OCI-LY7 (cell line): ENCODE data around the gene FIGLA. TPM values are rescaled to one million over a fixed set of nuclear protein-coding genes. Genes with fewer than 3 reads are reported as not detected.

Experiments
- BruUV-seq: library from RNA; stranded (reverse); fragments of 400-500 nt; replicated peaks from 2 replicates; lab custom pipeline; 2021; lab: Mats Ljungman, UMichigan
- CTCF ChIA-PET: fragments of 300-600 bp; sonication (Branson Sonifier 250); formaldehyde crosslinking; loops from one replicate; lab custom pipeline; 2022; ENCODE audit warnings: antibody characterized with exemption; ENCODE audit not compliant: unreplicated experiment; lab: Charles Lee
- POLR2A ChIA-PET: fragments of 300-600 bp; sonication (Branson Sonifier 250); formaldehyde crosslinking; loops from one replicate; lab custom pipeline; 2022; ENCODE audit warnings: antibody characterized with exemption; lab: Charles Lee
- DNase-seq: peaks from one replicate; pipeline ENCODE4 v3.0.0-alpha.2; 2015; ENCODE audit warnings: low spot score
- H2AFZ ChIP-seq: fragments of 200-600 bp; sonication (generic), shearing (Covaris generic); 2 replicates; pipeline ENCODE4 v1.6.1; 2014; ENCODE audit warnings: mild to moderate bottlenecking, antibody characterized with exemption, low read length, moderate library complexity
- H3K27ac ChIP-seq: fragments of 200-600 bp; sonication (generic); 2 replicates; pipeline ENCODE4 v1.5.1; 2014; ENCODE audit warnings: mixed run types, low read depth, mild to moderate bottlenecking, moderate library complexity, low read length, inconsistent platforms; ENCODE audit not compliant: poor library complexity, severe bottlenecking
- H3K36me3 ChIP-seq: fragments of 200-600 bp; sonication (generic); 2 replicates; pipeline ENCODE4 v1.6.1; 2014; ENCODE audit warnings: mild to moderate bottlenecking, antibody characterized with exemption, low read length, moderate library complexity, mixed read lengths; ENCODE audit not compliant: insufficient read depth
- H3K4me1 ChIP-seq: fragments of 200-600 bp; sonication (generic); 2 replicates; pipeline ENCODE4 v1.5.1; 2014; ENCODE audit warnings: mild to moderate bottlenecking, low read length; ENCODE audit not compliant: insufficient read depth, poor library complexity, severe bottlenecking
- H3K4me2 ChIP-seq: fragments of 200-600 bp; sonication (generic); 2 replicates; pipeline ENCODE4 v1.6.1; 2014; ENCODE audit warnings: mild to moderate bottlenecking, low read length
- H3K4me3 ChIP-seq: fragments of 200-600 bp; sonication (generic); 2 replicates; pipeline ENCODE4 v1.5.1; 2014; ENCODE audit warnings: mild to moderate bottlenecking, low read depth, low read length; ENCODE audit not compliant: poor library complexity, severe bottlenecking
- H3K79me2 ChIP-seq: fragments of 200-600 bp; sonication (generic); 2 replicates; pipeline ENCODE4 v1.6.1; 2016; ENCODE audit warnings: low read depth, mild to moderate bottlenecking, low read length, moderate library complexity, mixed read lengths; ENCODE audit not compliant: insufficient read depth
- H3K9me2 ChIP-seq: fragments of 200-600 bp; sonication (generic); 2 replicates; pipeline ENCODE4 v1.6.1; 2016; ENCODE audit warnings: mild to moderate bottlenecking, low read length, mixed read lengths; ENCODE audit not compliant: insufficient read depth
- H3K9me3 ChIP-seq: fragments of 200-600 bp; sonication (generic); 2 replicates; pipeline ENCODE4 v1.6.1; 2014; ENCODE audit warnings: mild to moderate bottlenecking, mixed run types, low read length, mixed read lengths
- H4K20me1 ChIP-seq: fragments of 200-600 bp; sonication (generic); 2 replicates; pipeline ENCODE4 v1.6.1; 2014; ENCODE audit warnings: mild to moderate bottlenecking, antibody characterized with exemption, low read length, moderate library complexity, mixed read lengths; ENCODE audit not compliant: insufficient read depth
- EZH2phosphoT487 ChIP-seq: fragments of 200-600 bp; sonication (generic); IDR thresholded peaks from 2 replicates; pipeline ENCODE4 v1.6.1; 2018; ENCODE audit warnings: low read depth, borderline replicate concordance, mild to moderate bottlenecking, mixed run types, antibody characterized with exemption, low read length, moderate library complexity, mixed read lengths
- intact Hi-C: fragments of 100-400 bp; cut with micrococcal nuclease; formaldehyde crosslinking; loops from one replicate; pipeline ENCODE4 v1.10.0; 2022; ENCODE audit not compliant: unreplicated experiment
- total RNA-seq, 2 experiments: library from RNA; depleted of rRNA in 1 of 2; stranded (reverse); fragments of >200 nt in 1 of 2; shearing (Covaris generic) in 1 of 2; gene quantifications; 2 replicates each; pipeline ENCODE4 v1.2.3, GENCODE V29; 2014 to 2022
- TF ChIP-seq, protein P1 (sequence below): fragments of 200-600 bp; sonication (generic); conservative IDR thresholded peaks from 2 replicates; pipeline ENCODE4 v1.5.1; 2014; ENCODE audit warnings: mild to moderate bottlenecking, antibody characterized with exemption, low read length, moderate library complexity, mixed read lengths

FIGLA gene
- total RNA-seq, 2 experiments from 2014 or later, result not detected

GRCh38 chr2:70817284-70817954, 27.0 kb upstream of the FIGLA start:
- ChIA-PET CTCF (no interaction called here), POLR2A (interaction anchor here (0.7 kb wide), 1 partner anchor 10 kb away, joined by 3 read pairs; no protein-coding TSS in a partner anchor)
- DNase-seq, result no peak
- intact Hi-C loops, result no loop called here
- no peaks in the 10 kb centered on the region for H3K9me3 ChIP-seq
- H3K27ac ChIP-seq, result no peak overlapping the region
- no peak overlapping the region for H2AFZ ChIP-seq
- no peaks in the 10 kb centered on the region for H3K36me3 ChIP-seq
- H3K4me2 ChIP-seq, result no peak overlapping the region
- H3K4me3 ChIP-seq, result no peak overlapping the region
- no peaks in the 10 kb centered on the region for H3K4me1 ChIP-seq
- H4K20me1 ChIP-seq, result no peaks in the 10 kb centered on the region
- no TSS peak for BruUV-seq
- H3K9me2 ChIP-seq, result no peaks in the 10 kb centered on the region
- no peaks in the 10 kb centered on the region for H3K79me2 ChIP-seq
- TF ChIP-seq, protein P1, sequence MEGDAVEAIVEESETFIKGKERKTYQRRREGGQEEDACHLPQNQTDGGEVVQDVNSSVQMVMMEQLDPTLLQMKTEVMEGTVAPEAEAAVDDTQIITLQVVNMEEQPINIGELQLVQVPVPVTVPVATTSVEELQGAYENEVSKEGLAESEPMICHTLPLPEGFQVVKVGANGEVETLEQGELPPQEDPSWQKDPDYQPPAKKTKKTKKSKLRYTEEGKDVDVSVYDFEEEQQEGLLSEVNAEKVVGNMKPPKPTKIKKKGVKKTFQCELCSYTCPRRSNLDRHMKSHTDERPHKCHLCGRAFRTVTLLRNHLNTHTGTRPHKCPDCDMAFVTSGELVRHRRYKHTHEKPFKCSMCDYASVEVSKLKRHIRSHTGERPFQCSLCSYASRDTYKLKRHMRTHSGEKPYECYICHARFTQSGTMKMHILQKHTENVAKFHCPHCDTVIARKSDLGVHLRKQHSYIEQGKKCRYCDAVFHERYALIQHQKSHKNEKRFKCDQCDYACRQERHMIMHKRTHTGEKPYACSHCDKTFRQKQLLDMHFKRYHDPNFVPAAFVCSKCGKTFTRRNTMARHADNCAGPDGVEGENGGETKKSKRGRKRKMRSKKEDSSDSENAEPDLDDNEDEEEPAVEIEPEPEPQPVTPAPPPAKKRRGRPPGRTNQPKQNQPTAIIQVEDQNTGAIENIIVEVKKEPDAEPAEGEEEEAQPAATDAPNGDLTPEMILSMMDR, result no peak
- no peak for TF ChIP-seq EZH2phosphoT487

DNA sequence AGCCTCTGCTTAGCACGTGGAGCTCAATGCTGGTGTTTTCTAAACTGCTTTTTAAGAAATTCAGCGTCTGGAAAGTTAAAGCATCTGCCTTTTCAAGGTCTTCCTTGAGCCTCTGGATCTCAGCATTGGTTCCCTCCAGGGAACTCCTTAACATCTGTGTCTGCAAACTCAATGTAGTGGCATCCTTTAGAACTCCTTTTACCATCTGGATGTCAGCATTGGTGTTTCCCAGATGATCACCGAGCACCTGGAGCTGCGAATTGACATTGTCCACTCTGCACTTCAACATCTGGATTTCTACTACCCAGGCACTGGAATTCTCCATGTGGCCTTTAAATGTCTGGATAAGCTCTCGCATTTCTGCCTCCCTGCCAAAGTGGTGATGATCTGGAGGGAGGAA, 26.3 kb upstream of the FIGLA start:
- no TSS peak for BruUV-seq
- CTCF ChIA-PET, result no interaction called here
- Histone ChIP-seq H2AFZ (no peak overlapping the region), H3K9me2 (no peaks in the 10 kb centered on the region), H3K79me2 (no peaks in the 10 kb centered on the region), H4K20me1 (no peaks in the 10 kb centered on the region), H3K9me3 (no peaks in the 10 kb centered on the region), H3K36me3 (no peaks in the 10 kb centered on the region), H3K27ac (no peak overlapping the region), H3K4me3 (no peak overlapping the region), H3K4me2 (no peak overlapping the region), H3K4me1 (no peaks in the 10 kb centered on the region)
- intact Hi-C loops, result no loop called here
- DNase-seq, result no peak
- POLR2A ChIA-PET, result no interaction called here
- TF ChIP-seq EZH2phosphoT487, result no peak
- TF ChIP-seq, protein P1, result no peak
